ENCODE results near the gene KNCN.
A peak's percentile ranks its signal among the peaks of the same experiment; 100 is the strongest.

Gene KNCN

GRCh38 chr1:46543382-46543760 lies 8.1 kb downstream of the KNCN start:
- DNase-seq = no peak

- DNase-seq = no peak
Measured at GRCh38 chr1:46539972-46540371, 11.5 kb downstream of the KNCN start.

GRCh38 chr1:46538147-46538546 lies 13.3 kb downstream of the KNCN start:
- DNase-seq = no peak

GRCh38 chr1:46537651-46538050 lies 13.8 kb downstream of the KNCN start:
- DNase-seq = no peak

- DNase-seq = no peak
Measured at GRCh38 chr1:46536527-46536926, 14.9 kb downstream of the KNCN start.

GRCh38 chr1:46535063-46535462 lies 16.4 kb downstream of the KNCN start:
- no peak for DNase-seq

GRCh38 chr1:46533179-46533864 lies 18.1 kb downstream of the KNCN start:
- DNase-seq = no peak

- no peak for DNase-seq
Measured at GRCh38 chr1:46532498-46533178, 18.8 kb downstream of the KNCN start.

GRCh38 chr1:46532095-46532494 lies 19.4 kb downstream of the KNCN start:
- no peak for DNase-seq

GRCh38 chr1:46530791-46531409 lies 20.5 kb downstream of the KNCN start:
- no peak for DNase-seq

GRCh38 chr1:46530311-46530710 lies 21.1 kb downstream of the KNCN start:
- no peak for DNase-seq

GRCh38 chr1:46529031-46529630 lies 22.3 kb downstream of the KNCN start:
- no peak for DNase-seq

- DNase-seq = no peak
Measured at GRCh38 chr1:46528297-46528955, 23.0 kb downstream of the KNCN start.

GRCh38 chr1:46527474-46528296 lies 23.8 kb downstream of the KNCN start:
- DNase-seq = peak; percentile 67

- no peak for DNase-seq
Measured at GRCh38 chr1:46526691-46527291, 24.7 kb downstream of the KNCN start.

- no peak for DNase-seq
Measured at GRCh38 chr1:46526013-46526690, 25.3 kb downstream of the KNCN start.

- DNase-seq = no peak
Measured at GRCh38 chr1:46525253-46525983, 26.0 kb downstream of the KNCN start.

- no peak for DNase-seq
Measured at GRCh38 chr1:46524843-46525242, 26.6 kb downstream of the KNCN start.

- no peak for DNase-seq
Measured at GRCh38 chr1:46523496-46524353, 27.7 kb downstream of the KNCN start.

- DNase-seq = no peak
Measured at GRCh38 chr1:46522969-46523320, 28.5 kb downstream of the KNCN start.
